GM21825 (cell line): ENCODE results near the gene PLGRKT.
"Not testable (repeated sequence)": the region's sequence is repeated elsewhere in the genome, so short reads cannot be mapped to it uniquely, and the experiment has no call there.

Experiments used
- ATAC-seq: cut with Tn5 transposase; IDR thresholded peaks from one replicate; pipeline ENCODE4 v1.9.1; 2021; ENCODE audit warnings: mild to moderate bottlenecking, moderate library complexity; ENCODE audit not compliant: unreplicated experiment

Gene PLGRKT

DNA sequence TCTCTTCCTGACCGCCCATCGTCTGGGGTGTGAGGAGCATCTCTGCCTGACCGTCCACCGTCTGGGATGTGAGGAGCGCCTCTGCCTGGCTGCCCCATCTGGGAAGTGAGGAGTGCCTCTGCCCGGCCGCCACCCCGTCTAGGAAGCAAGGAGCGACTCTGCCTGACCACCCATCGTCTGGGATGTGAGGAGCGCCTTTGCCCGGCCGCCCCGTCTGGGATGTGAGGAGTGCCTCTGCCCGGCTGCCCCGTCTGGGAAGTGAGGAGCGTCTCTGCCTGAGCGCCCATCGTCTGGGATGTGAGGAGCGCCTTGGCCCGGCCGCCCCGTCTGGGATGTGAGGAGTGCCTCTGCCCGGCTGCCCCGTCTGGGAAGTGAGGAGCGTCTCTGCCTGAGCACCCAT, 4.4 kb downstream of the PLGRKT start:
- ATAC-seq = not testable (repeated sequence)

DNA sequence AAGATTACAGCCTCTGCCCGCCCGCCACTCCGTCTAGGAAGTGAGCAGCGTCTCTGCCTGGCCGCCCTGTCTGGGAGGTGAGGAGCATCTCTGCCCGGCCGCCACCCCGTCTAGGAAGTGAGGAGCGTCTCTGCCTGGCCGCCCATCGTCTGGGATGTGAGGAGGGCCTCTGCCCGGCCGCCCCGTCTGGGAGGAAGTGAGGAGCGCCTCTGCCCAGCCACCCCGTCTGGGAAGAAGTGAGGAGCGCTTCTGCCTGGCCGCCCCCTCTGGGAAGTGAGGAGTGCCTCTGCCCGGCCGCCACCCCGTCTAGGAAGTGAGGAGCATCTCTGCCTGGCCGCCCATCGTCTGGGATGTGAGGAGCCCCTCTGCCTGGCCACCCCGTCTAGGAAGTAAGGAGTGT, 4.8 kb downstream of the PLGRKT start:
- not testable (repeated sequence) for ATAC-seq

- ATAC-seq = no peak
Measured at GRCh38 chr9:5430912-5431311, 6.8 kb downstream of the PLGRKT start.

- no peak for ATAC-seq
Measured at GRCh38 chr9:5429873-5430564, 7.7 kb downstream of the PLGRKT start.

- ATAC-seq = no peak
Measured at GRCh38 chr9:5428794-5429528, 8.8 kb downstream of the PLGRKT start.

DNA sequence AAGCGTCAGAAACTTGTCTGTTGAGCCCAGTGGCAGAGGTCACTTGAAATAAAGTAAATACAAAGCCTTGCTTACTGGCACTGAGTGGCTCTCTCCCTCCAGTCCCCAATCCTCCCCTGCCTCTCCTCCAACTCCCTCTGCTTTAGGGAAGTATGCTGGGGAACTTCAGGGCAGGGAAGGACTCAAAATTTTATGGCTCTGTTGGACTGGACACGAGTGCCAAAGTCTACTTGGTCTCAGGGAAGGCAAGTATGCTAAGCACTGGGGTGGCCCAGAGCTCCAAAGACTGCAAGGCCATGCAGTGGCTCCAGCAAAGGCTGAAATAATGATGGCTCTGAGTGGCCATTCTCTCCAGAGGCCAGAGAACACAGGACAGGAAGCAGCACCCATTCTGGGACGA, 9.6 kb downstream of the PLGRKT start:
- ATAC-seq = no peak

GRCh38 chr9:5427005-5427404, 10.7 kb downstream of the PLGRKT start:
- ATAC-seq = no peak

DNA sequence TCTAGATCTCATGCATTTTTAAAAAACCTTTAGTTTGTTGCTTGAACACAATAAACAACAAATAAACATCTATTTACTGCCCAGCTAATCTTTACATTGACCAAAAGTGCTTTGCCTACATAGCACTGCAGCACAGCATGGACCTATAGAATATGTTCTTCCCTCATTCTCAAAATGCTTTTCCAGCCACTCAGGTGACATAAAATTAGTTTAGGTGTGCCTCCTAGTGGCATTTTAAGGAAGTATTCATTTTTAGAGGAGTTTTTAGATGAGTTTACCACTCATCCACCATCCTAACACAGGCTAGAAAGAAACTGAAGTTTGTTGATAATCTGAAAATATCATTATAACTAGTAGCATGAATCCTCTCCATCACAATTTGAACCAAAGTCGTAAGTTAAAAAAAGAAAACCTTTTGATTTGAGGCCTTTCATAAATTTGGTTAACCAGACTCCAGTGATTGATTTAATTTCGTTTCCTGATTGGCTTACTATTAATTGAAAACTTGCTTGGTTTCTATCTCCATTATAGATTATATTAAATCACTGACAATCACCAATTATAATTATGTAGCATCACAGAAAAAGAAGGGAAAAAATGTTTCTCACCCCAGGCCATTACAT, 12.6 kb downstream of the PLGRKT start:
- no peak for ATAC-seq

DNA sequence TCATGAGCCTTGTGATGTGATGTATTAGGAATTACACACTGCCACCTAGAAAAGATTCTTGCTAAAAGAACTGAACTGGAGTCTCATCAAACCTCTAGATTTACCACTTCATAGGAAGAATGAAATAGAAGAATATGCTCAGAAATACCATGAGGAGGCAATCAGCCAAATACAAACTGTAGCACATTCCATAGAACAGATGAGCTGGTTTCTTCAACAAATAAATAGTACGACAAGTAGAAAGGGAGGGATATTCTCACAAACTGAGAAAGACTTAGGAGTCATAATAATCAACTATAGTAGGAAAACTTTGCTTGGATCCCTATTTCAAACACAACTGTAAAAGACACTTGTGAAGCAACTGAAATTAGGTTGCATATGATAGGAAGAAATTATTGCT, 15.4 kb downstream of the PLGRKT start:
- ATAC-seq = no peak

- no peak for ATAC-seq
Measured at GRCh38 chr9:5421163-5421562, 16.6 kb downstream of the PLGRKT start.

DNA sequence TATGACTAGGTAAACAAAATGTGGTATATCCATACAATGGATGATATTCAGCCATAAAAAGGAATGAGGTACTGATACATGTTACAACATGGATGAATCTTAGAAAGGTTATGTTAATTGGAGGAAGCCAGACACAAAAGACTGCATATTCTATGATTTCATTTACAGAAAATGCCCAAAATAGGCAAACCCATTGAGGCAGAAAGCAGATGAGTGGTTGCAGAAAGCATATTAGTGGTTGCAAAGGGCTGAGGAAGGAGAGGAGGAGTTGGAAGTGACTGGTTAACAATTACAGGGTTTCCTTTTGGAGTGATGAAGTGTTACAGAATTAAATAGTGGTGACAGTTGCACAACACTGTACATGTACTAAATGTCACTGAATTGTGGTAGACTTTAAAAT, 17.7 kb downstream of the PLGRKT start:
- no peak for ATAC-seq

- ATAC-seq = no peak
Measured at GRCh38 chr9:5418481-5418880, 19.2 kb downstream of the PLGRKT start.

GRCh38 chr9:5416953-5417352, 20.8 kb downstream of the PLGRKT start:
- ATAC-seq = no peak

DNA sequence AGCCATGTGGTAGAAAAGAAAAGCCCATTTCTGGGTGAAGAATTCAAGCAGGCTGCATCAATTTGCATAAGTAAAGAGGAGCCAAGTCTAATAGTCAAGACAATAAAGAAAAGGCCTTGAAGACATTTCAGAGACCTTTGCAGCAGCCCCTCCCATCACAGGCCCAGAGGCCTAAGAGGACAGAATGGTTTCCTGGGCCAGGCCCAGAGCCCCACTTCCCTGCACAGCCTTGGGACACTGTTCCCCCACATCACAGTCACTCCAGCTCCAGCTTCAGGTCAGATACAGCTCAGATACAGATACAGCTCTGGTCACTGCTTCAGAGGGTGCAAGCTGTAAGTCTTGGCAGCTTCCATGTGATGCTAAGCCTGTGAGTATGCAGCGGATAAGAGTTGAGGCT, 29.1 kb downstream of the PLGRKT start:
- ATAC-seq = no peak

GRCh38 chr9:5402217-5402616, 35.5 kb downstream of the PLGRKT start:
- ATAC-seq = no peak

DNA sequence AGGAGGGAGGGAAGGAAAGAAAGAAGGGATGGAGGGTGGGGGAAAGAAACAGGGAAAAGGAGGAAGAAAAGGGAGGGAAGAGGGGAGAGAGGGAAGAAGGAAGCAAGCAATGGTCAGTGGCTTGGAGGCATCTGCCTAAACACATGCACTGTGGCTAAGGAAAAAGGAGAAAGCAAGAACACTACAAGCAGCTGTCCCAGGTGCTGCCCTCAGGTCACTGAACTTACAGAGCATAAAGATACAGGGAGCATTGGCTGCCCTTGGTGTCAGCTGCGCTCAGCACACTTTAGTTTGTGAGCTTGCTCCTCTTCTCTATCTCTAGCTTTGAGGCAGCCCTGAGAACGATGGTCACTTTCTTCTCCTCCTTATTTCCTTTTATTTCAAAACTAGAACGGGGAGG, 40.2 kb downstream of the PLGRKT start:
- ATAC-seq = not testable (repeated sequence)

DNA sequence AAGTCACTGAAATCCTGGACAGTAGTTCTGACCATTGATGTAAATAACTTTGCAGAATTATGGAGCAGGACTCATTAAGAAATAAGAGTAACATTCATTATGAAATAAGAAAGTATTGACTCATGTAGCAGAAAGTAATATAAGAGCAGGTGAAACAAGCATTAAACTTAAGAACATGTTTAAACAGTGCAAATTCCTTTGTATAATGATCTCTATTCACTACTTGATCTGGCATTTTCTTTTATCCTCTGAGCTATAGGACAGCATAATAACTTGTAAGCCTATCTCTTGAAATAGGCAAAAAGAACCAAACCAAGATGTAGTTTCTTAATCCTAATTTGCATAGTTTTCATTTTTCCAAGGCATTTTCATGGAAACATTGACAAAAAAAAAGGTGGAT, 42.3 kb downstream of the PLGRKT start:
- no peak for ATAC-seq

DNA sequence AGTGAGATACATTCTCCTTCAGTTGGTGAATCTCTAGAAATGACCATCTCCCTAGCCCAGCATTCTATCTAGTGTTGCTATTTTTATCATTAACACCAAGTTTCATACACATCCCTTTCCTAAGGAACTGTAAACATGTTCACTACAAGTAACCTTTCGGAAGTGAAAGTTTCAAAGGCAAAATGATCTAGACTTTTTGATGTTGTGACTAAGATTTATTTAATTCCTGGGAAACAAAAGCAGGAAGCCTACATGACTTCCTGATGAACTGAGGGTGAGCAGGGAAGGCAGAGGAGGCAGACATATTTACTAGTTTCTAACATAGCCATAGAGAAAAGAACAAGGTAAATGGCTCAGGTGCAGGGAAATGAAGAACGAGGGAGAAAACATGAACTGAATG, 43.7 kb downstream of the PLGRKT start:
- ATAC-seq = not testable (repeated sequence)

- no peak for ATAC-seq
Measured at GRCh38 chr9:5393497-5393896, 44.2 kb downstream of the PLGRKT start.

DNA sequence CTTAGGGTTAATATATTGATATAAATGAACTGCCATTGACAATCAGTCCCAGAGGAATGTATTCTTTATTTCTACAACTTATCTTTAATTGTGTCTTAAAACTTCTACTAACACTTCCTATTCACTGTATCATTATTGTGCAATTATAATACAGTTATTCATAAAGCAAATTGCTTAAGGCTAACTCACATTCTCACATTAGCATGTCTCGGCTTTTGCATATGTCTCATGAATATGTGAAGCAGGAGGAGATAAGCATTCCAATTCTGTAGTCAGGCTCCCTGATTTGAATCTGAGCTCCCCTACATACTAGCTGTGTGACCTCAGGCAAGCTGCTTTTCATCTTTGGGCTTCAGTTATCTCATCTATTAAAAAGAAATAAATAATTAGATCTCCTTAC, 45.4 kb downstream of the PLGRKT start:
- no peak for ATAC-seq

- peak; percentile 67 for ATAC-seq
Measured at GRCh38 chr9:5389109-5389732, 48.5 kb downstream of the PLGRKT start.
